Rectal smooth muscle tissue (tissue), 1 donor: Measurements from ENCODE around the gene HNRNPK.

Source experiments
- H3K27ac ChIP-seq: one replicate; pipeline ENCODE4 v1.7.0; 2013; ENCODE audit warnings: low read depth, low read length, inconsistent platforms
- H3K27me3 ChIP-seq: one replicate; pipeline ENCODE4 v1.7.0; 2013; ENCODE audit warnings: low read length; ENCODE audit not compliant: control insufficient read depth, insufficient read depth
- H3K36me3 ChIP-seq: one replicate; pipeline ENCODE4 v1.7.0; 2013; ENCODE audit warnings: low read length; ENCODE audit not compliant: control insufficient read depth, insufficient read depth
- H3K4me1 ChIP-seq: one replicate; pipeline ENCODE4 v1.7.0; 2013; ENCODE audit warnings: low read length; ENCODE audit not compliant: control insufficient read depth, insufficient read depth
- H3K4me3 ChIP-seq: one replicate; pipeline ENCODE4 v1.7.0; 2013; ENCODE audit warnings: low read length
- H3K9ac ChIP-seq: one replicate; pipeline ENCODE4 v1.7.0; 2013; ENCODE audit warnings: low read length

The HNRNPK gene

DNA sequence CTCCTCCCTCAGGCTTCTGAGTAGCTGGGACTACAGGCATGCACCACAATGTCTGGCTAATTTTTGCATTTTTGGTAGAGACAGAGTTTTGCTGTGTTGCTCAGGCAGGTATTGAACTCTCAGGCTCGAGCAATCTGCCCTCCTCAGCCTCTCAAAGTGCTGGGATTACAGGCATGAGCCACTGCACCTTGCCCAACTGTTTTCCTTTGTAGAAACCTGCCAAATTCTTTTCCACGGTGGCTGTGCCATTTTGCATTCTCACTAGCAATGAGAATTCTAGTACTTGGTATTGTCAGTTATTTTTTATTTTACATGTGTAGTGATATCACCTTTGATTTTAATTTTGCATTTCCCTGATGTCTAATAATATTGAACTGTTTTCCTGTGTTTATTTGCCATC is 8.4 kb upstream of the HNRNPK start:
- Histone ChIP-seq H3K9ac (no peak overlapping the region), H3K4me1 (no peaks in the 10 kb centered on the region), H3K27me3 (no peaks in the 10 kb centered on the region), H3K4me3 (no peak overlapping the region), H3K36me3 (no peaks in the 10 kb centered on the region), H3K27ac (no peak overlapping the region)

DNA sequence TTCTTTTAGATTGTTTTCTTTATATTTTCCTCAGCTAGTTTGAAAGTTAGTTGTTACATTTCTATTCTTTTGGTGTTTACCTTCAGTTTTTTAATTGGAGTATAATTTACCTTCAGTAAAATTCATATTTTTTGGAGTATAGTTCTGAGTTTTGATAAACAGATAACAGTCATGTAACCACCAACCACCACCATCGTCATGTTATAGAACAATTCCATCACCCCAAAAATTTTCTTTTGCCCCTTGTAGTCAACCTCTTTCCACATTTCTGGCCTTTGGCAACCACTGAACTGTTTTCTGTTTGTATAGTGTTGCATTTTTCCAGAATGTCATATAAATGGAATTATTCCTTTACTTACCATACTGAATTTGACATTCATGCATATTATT is 7.4 kb upstream of the HNRNPK start:
- H3K36me3 ChIP-seq = no peaks in the 10 kb centered on the region
- no peak overlapping the region for H3K27ac ChIP-seq
- H3K4me3 ChIP-seq = no peak overlapping the region
- H3K27me3 ChIP-seq = no peaks in the 10 kb centered on the region
- H3K9ac ChIP-seq = no peak overlapping the region
- no peaks in the 10 kb centered on the region for H3K4me1 ChIP-seq

DNA sequence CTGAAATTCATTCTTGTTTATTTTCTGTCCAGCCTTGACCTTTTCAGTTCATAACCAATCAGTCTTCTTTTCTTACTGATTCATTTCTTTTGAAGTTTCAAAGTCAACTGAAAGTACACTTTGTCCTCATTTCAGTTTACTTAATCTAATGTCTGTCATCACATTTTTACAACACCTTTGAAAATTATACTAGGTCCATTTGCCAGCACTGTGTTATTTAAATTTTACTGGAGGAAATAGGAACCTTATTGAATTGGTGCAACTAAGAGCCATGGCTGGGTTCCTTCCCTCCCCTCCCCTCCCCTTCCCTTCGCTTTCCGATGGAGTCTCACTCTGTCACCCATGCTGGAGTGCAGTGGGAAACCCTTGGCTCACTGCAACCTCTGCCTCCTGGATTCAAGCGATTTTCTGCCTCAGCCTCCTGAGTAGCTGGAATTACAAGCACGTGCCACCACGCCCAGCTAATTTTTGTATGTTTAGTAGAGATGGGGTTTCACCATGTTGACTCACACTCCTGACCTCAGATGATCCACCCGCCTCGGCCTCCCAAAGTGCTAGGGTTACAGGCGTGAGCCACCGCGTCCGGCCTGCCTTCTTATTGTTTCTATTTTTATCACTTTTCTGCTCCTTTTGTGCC is 6.9 kb upstream of the HNRNPK start:
- Histone ChIP-seq H3K27me3 (no peaks in the 10 kb centered on the region), H3K4me3 (no peak overlapping the region), H3K36me3 (no peaks in the 10 kb centered on the region), H3K9ac (no peak overlapping the region), H3K4me1 (no peaks in the 10 kb centered on the region), H3K27ac (no peak overlapping the region)

DNA sequence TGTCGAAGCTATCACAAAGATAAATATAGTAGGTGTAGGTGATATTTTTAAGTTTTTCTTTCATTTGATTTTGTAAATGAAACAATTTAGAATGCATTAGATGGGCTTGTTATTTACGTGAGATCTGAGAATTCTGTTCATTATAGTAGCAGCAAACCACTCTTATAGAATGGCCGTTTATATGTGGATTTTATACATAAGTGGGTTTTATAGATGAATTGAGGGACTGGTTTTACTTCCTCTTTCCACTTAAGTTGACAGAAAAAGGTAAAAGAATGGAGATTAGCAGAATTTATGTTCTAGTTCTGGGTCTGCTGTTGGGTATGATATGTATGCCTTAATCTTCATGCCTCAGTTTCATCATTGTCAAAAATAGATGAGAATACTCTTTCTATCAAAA is 6.2 kb upstream of the HNRNPK start:
- H3K27me3 ChIP-seq = no peaks in the 10 kb centered on the region
- H3K9ac ChIP-seq = no peak overlapping the region
- H3K4me3 ChIP-seq = no peak overlapping the region
- H3K36me3 ChIP-seq = no peaks in the 10 kb centered on the region
- H3K4me1 ChIP-seq = peaks cover 6% of the 10 kb centered on the region
- H3K27ac ChIP-seq = no peak overlapping the region

DNA sequence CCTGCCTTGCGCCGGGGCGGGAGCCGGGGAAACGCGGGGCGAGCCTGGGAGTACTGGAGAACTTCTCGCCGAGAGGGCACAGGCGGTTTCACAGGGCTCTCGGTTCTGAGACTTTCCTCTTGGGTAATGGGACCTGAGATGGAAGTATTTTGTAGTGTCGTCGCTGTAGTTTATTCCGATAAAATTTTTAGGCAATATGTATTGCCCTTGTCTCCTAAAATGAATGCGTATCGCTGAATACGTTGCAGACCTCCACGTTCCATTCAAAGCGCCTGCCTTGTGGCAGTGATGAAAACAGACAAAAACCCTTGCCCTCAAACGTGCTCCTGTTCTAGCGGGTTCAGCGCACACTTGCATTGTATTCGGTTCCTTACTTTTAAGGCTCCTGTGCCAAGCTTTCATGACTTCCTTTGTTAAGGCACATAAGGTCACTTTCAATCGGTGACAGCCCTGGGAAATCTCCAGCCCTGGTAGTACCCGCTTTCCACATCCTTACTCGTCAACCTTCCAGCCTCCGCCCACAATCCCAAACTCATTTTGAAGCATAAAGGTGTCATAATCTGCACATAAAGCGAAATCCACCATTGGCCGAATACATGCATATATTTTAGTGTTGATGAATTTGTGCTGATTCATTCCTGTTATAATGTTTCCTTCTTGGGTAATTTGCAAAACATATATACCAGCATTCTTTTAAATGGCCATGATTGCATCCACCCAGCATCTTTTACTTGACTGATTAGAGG is 1.3 kb upstream of the HNRNPK start:
- Histone ChIP-seq H3K9ac (peak overlapping the region; percentile 72), H3K27me3 (no peaks in the 10 kb centered on the region), H3K4me3 (peak overlapping the region; percentile 99), H3K4me1 (peaks cover 15% of the 10 kb centered on the region), H3K27ac (peak overlapping the region; percentile 100), H3K36me3 (no peaks in the 10 kb centered on the region)

DNA sequence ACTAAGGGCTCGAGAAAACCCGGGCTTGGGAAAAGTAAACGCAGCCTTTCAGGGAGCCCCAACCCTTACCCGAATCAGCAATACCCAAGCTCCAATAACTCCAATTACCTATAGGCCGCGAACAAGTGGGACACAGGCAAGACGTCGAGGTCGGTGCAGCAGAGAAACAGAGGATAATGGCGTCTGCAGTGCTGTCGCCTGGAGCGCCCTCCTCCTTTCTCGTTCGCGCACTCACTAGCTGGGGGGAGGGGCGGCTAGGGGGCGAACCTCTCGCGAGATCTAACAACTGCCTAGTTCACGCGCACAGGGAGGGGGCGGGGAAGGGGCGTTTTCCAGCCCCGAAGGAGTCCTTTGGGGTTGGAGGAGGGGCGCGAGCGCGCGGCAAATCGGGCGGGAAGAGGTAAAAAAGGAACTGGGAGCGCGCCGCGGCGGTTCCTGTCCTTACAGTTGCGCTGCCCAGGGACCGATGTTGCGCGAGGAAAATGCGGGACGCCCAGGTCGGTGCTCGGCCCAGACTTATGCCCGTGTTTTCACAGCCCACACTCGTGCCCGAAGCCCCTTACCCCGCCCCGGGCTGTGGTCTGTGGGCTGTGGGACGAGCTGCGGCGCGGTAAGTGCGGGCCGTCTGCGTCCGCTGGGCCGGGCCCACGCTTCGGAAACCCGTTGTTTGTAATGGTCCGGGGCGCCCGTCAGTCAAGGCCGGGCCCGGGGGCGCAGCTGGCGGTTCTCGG is 545 bp upstream of the HNRNPK start, which contains the start of gene RMI1:
TSS of gene RMI1 (plus strand) at position 411 of the 731 bp plus-strand sequence. CDS start 20,182 bp downstream, outside the sequence.
- Histone ChIP-seq H3K27me3 (no peaks in the 10 kb centered on the region), H3K36me3 (peaks cover 4% of the 10 kb centered on the region), H3K4me1 (peaks cover 15% of the 10 kb centered on the region), H3K9ac (peak within 1 kb of the TSS; percentile 100), H3K27ac (peak within 1 kb of the TSS; percentile 100), H3K4me3 (peak within 1 kb of the TSS; percentile 99)

DNA sequence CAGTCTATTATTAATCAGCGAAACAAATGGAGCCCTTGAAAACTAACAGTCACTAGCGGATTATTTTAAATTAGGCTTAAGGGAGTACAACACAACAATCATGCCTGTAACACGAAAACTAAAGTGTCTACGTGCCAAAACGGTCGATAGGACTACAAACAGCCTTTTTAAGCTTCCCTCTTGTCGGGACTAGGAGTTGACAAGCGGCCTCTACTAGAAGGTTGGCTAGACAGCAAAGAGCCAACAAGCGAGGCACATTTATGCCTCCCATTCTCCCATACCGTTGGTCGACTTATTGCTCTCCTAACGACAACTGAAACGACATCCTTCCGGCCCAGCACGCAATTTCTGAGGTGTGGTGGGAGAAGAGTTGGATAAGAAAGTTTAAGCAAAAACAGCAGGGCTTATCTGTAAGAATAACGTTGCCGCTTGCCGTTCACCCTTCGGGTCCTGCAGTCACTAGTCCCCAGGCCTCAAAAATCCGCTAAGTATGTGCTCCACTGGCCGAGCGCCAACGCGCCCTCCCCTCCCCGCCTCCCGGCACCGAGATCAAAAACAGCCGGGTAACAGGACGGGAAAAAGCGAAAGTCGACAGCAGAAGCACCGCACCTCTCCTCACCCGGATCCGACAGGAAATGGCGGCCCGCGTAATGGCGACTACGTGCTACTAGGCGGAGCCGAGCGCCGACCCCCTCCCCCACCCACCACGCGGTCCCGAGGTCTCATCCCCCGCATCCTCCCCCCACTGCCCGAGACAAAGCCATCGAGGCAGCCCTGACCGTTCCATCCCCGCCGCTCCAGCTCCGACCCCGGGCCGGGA is 813 bp downstream of the HNRNPK start:
- H3K9ac ChIP-seq = peak overlapping the region; percentile 100
- H3K4me3 ChIP-seq = peak overlapping the region; percentile 99
- H3K27me3 ChIP-seq = no peaks in the 10 kb centered on the region
- peak overlapping the region; percentile 100 for H3K27ac ChIP-seq
- peaks cover 17% of the 10 kb centered on the region for H3K4me1 ChIP-seq
- H3K36me3 ChIP-seq = peaks cover 14% of the 10 kb centered on the region

DNA sequence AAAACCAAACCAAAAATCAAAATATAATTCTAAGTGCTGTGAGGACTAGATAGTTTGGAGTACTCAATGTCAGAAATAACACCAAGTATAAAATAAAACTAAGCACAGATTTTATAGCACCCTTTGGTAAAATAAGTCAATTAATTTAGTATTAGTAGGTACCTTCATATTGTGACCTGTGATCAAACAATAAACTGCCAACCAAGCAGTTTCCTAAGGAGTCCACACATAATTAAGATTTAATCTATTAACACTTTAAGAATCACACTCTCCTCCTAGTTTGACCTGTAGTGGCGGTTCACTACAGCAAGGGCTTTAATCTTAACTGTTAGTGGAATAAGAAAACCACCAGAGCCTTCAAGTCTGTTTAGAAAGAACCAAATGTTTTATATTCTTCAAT is 2.8 kb downstream of the HNRNPK start:
- Histone ChIP-seq H3K4me3 (no peak overlapping the region), H3K4me1 (peaks cover 17% of the 10 kb centered on the region), H3K9ac (no peak overlapping the region), H3K27ac (no peak overlapping the region), H3K36me3 (peaks cover 28% of the 10 kb centered on the region), H3K27me3 (no peaks in the 10 kb centered on the region)

DNA sequence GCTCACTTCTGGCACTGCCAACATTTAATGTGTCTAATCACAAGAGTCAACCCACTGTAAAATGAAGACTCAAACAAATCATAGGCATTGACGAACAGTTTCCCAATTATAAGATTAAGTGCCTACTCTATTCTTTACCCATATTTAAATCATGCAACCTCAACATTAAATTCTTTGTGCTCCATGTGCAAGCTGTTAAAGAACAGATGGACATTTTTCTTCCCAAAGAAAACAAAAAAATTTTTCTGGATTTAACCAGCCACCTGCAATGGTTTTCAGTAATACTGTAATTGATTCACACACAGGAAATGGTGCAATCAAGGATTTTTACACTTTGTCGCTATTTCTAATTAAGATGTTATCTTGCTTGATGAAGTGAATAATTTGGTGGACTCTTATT is 3.6 kb downstream of the HNRNPK start:
- H3K4me1 ChIP-seq = peaks cover 13% of the 10 kb centered on the region
- no peak overlapping the region for H3K27ac ChIP-seq
- no peaks in the 10 kb centered on the region for H3K27me3 ChIP-seq
- H3K36me3 ChIP-seq = peaks cover 35% of the 10 kb centered on the region
- no peak overlapping the region for H3K4me3 ChIP-seq
- H3K9ac ChIP-seq = no peak overlapping the region

DNA sequence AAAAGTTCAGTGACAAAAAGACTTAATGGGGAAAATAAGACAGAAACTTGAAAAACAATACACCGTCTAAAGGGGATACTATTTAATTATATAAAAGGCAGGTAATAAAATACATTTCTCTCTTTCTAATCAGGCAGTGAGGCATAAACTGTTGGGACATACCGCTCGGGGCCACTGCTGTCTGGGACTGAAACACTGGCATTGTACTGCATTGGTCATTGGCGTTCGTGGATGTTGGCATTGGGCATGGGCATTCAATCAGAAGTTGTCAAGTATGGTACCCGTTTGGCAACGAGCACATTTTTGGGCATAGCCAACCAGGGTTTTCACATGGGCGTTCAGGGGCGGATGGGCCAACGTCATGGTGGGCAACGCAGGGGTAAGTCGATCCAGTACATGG is 4.7 kb downstream of the HNRNPK start:
- Histone ChIP-seq H3K36me3 (peaks cover 36% of the 10 kb centered on the region), H3K9ac (no peak overlapping the region), H3K4me3 (no peak overlapping the region), H3K27me3 (no peaks in the 10 kb centered on the region), H3K4me1 (peaks cover 11% of the 10 kb centered on the region), H3K27ac (no peak overlapping the region)

DNA sequence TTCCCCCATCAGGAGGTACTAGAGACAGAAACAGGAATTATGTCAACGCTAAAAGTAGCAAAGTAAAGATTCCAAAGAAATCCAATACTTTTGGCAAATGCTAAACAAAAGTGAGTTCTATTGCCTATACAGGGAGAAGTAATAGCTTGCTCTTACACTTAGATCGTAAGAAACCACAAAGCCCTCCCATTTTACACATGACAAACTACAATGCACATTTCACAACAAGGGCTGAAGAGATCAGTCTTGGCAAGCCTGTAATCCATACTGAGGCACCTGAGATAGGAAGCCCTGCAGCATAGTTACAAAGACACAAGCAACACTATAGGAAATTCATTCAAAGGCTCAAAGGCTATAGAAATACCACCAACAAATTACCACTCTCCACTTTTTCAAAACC is 7.7 kb downstream of the HNRNPK start:
- peaks cover 8% of the 10 kb centered on the region for H3K4me1 ChIP-seq
- no peak overlapping the region for H3K27ac ChIP-seq
- H3K9ac ChIP-seq = no peak overlapping the region
- H3K4me3 ChIP-seq = no peak overlapping the region
- H3K27me3 ChIP-seq = no peaks in the 10 kb centered on the region
- H3K36me3 ChIP-seq = peaks cover 43% of the 10 kb centered on the region

DNA sequence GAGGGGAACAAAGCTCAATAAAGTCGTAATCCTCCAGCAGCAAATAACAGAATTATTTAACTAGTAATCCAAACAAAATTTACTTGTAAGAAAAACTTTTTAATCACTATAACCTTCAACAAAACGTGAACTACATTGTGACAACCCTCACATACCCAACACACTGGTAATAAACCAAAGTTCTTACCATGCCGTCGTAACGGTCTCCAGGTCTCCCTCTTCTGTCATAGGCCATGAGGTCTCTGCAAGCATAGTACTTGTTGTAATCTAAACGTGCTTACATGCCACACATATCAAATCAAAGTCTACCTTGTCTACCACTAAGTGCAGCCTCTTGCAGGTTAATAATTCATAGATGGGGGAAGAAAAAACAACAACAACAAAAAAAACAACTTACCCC is 8.5 kb downstream of the HNRNPK start:
- H3K4me1 ChIP-seq = peaks cover 2% of the 10 kb centered on the region
- H3K36me3 ChIP-seq = peaks cover 43% of the 10 kb centered on the region
- H3K4me3 ChIP-seq = no peak overlapping the region

More for the DNA sequence above, 8.5 kb downstream of the HNRNPK start:
- Histone ChIP-seq H3K9ac (no peak overlapping the region), H3K27me3 (no peaks in the 10 kb centered on the region), H3K27ac (no peak overlapping the region)
